Measurements from ENCODE around the gene GLIPR1L2. TPM values are rescaled to one million over a fixed set of nuclear protein-coding genes. Genes with fewer than 3 reads are reported as not detected.

The GLIPR1L2 gene
- total and polyA plus RNA-seq, 10 of the 15 experiments (the other 5 are each of a cell fraction or from before 2014, with no cell fraction given), result 0.04 to 0.39 (median 0.09) TPM; not detected in 3

DNA sequence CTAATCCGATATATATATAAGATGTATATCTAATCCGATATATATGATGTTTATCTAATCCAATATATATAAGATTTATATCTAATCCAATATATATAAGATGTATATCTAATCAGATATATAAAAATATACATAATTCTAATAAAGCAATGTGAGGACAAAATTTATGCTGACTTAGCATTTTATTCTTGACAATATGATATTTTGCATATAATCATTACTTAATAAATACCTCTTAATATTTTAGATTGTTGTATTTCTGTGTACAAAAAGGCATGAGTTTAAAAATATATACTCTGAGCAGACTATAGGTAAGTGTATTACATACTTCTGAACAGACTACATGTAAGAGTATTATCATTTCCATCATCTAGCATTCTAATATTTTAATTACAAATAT is 18.9 kb downstream of the GLIPR1L2 start (continued):
- TF ChIP-seq CREM (IDR thresholded peaks at IDR 0.05; ENCODE audit: low read depth) (no peak), ZNF687 (IDR thresholded peaks at IDR 0.05) (no peak), YY1 (IDR thresholded peaks at IDR 0.05; ENCODE audit: low read depth, low read length) (no peak), SP1 (IDR thresholded peaks at IDR 0.05; ENCODE audit: low read depth, low read length) (no peak), ATF3 (IDR thresholded peaks at IDR 0.05; ENCODE audit: borderline replicate concordance, extremely low read depth, low read depth, low read length) (no peak)

DNA sequence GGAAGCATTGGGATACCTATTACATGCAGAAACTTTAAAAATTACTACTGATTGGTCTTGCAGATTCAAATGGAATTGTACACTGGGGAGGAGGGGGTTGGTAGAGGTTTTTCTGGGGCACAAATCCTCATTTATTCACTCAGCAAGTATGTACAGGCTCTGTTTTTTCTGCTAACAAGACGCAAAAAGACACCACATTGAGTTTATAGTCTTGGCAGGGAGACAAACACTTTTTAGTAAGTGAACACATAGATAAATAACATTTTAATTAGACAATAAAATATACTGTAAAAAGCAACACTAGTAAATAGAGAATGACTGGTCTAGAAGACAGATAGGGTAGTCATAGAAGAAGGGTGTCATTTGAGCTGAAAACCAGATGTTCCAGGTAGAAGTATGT is 23.8 kb downstream of the GLIPR1L2 start:
- H4K20me1 ChIP-seq (ENCODE audit: control insufficient read depth, insufficient read depth), result no peaks in the 10 kb centered on the region
- H3K4me1 ChIP-seq (ENCODE audit: control insufficient read depth, insufficient read depth, low read length), result no peaks in the 10 kb centered on the region
- H3K4me2 ChIP-seq (ENCODE audit: control insufficient read depth, insufficient read depth), result no peak overlapping the region
- intact Hi-C loops (cut with micrococcal nuclease; ENCODE audit: unreplicated experiment), result no loop called here
- BruUV-seq (replicated peaks), result no TSS peak
- in situ Hi-C loops (cut with MboI), result no loop called here
- no peak overlapping the region for H3K4me3 ChIP-seq
- no peaks in the 10 kb centered on the region for H3K36me3 ChIP-seq (ENCODE audit: control insufficient read depth in 2 of 2, insufficient read depth in 2 of 2, low read length in 1 of 2)
- POLR2A ChIA-PET, result no interaction called here
- H2AFZ ChIP-seq (ENCODE audit: control insufficient read depth, low read depth, low read length), result no peak overlapping the region
- FAIRE-seq, result no peak
- no peaks in the 10 kb centered on the region for H3K79me2 ChIP-seq (ENCODE audit: control insufficient read depth, insufficient read depth, low read length)
- SMC1A ChIA-PET (ENCODE audit: uncharacterized antibody, unreplicated experiment), result interaction anchor here (1.0 kb wide), 1 partner anchor 11 kb away, joined by 3 read pairs; no protein-coding TSS in a partner anchor
- ATAC-seq, result no peak
- H3K9me3 ChIP-seq (replicated peaks; ENCODE audit: control insufficient read depth, insufficient read depth, low read length), result no peaks in the 10 kb centered on the region
- 70% methylated on average over 1 of the region's 1 CpG for WGBS (ENCODE audit: insufficient coverage, insufficient replicate concordance, low lambda C conversion rate, missing lambda C conversion rate)
- H3K9ac ChIP-seq (ENCODE audit: control insufficient read depth, insufficient read depth, low read length), result no peak overlapping the region
- RAD21 ChIA-PET (ENCODE audit: unreplicated experiment), result no interaction called here
- no peak overlapping the region for H3K27ac ChIP-seq (ENCODE audit: control insufficient read depth, insufficient read depth)
- CTCF ChIA-PET, result interaction anchor here (1.3 to 1.5 kb wide), 2 partner anchors 23 to 70 kb away, joined by 4 read pairs; partner anchors contain the start of gene GLIPR1L2
- no peak for DNase-seq (ENCODE audit: low read depth, low spot score)
- H3K27me3 ChIP-seq (replicated peaks in 1 of 2; ENCODE audit: control insufficient read depth in 2 of 2, insufficient read depth in 2 of 2, low read length in 1 of 2), result no peaks in the 10 kb centered on the region
- TF ChIP-seq CBX5 (IDR thresholded peaks at IDR 0.05; ENCODE audit: low read depth), result no peak
- TF ChIP-seq, protein P1, sequence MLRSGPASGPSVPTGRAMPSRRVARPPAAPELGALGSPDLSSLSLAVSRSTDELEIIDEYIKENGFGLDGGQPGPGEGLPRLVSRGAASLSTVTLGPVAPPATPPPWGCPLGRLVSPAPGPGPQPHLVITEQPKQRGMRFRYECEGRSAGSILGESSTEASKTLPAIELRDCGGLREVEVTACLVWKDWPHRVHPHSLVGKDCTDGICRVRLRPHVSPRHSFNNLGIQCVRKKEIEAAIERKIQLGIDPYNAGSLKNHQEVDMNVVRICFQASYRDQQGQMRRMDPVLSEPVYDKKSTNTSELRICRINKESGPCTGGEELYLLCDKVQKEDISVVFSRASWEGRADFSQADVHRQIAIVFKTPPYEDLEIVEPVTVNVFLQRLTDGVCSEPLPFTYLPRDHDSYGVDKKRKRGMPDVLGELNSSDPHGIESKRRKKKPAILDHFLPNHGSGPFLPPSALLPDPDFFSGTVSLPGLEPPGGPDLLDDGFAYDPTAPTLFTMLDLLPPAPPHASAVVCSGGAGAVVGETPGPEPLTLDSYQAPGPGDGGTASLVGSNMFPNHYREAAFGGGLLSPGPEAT (IDR thresholded peaks at IDR 0.05; ENCODE audit: low read depth), result no peak
- TF ChIP-seq ZBED1 (IDR thresholded peaks at IDR 0.05; ENCODE audit: borderline replicate concordance), result no peak
- TF ChIP-seq IRF4 (IDR thresholded peaks at IDR 0.05; ENCODE audit: low read depth, low read length), result no peak
- TF ChIP-seq CBFB (IDR thresholded peaks at IDR 0.05; ENCODE audit: low read depth), result no peak
- no peak for TF ChIP-seq CEBPB (IDR thresholded peaks at IDR 0.05; ENCODE audit: borderline replicate concordance in 1 of 2, low read depth in 2 of 2, low read length in 2 of 2)
- TF ChIP-seq YY1 (IDR thresholded peaks at IDR 0.05; ENCODE audit: low read depth, low read length), result no peak
- TF ChIP-seq TCF12 (IDR thresholded peaks at IDR 0.05; ENCODE audit: low read depth, low read length), result no peak
- TF ChIP-seq CREB1 (IDR thresholded peaks at IDR 0.05; ENCODE audit: low read depth), result no peak
- TF ChIP-seq BACH1 (IDR thresholded peaks at IDR 0.05; ENCODE audit: borderline replicate concordance), result no peak
- TF ChIP-seq, protein P2, sequence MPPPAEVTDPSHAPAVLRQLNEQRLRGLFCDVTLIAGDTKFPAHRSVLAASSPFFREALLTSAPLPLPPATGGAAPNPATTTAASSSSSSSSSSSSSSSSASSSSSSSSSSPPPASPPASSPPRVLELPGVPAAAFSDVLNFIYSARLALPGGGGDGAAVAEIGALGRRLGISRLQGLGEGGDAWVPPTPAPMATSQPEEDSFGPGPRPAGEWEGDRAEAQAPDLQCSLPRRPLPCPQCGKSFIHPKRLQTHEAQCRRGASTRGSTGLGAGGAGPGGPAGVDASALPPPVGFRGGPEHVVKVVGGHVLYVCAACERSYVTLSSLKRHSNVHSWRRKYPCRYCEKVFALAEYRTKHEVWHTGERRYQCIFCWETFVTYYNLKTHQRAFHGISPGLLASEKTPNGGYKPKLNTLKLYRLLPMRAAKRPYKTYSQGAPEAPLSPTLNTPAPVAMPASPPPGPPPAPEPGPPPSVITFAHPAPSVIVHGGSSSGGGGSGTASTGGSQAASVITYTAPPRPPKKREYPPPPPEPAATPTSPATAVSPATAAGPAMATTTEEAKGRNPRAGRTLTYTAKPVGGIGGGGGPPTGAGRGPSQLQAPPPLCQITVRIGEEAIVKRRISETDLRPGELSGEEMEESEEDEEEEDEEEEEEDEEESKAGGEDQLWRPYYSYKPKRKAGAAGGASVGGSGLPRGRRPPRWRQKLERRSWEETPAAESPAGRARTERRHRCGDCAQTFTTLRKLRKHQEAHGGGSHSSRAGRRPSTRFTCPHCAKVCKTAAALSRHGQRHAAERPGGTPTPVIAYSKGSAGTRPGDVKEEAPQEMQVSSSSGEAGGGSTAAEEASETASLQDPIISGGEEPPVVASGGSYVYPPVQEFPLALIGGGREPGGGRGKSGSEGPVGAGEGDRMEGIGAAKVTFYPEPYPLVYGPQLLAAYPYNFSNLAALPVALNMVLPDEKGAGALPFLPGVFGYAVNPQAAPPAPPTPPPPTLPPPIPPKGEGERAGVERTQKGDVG (CRISPR knock-in tag; IDR thresholded peaks at IDR 0.05), result no peak
- no peak for TF ChIP-seq SREBF1 (IDR thresholded peaks at IDR 0.05; ENCODE audit: low read length)

Data from GM12878 (cell line).